ENCODE results near the gene SAPCD1. TPM values are rescaled to one million over a fixed set of nuclear protein-coding genes. Genes with fewer than 3 reads are reported as not detected.
A peak's percentile ranks its signal among the peaks of the same experiment; 100 is the strongest.

SAPCD1 gene
- 0.87 TPM for polyA plus RNA-seq (2013, experiment 1 of 2)
- 0.15 TPM for polyA plus RNA-seq (2013, experiment 2 of 2)

GRCh38 chr6:31762356-31762755, at the start of gene SAPCD1:
SAPCD1 (plus strand) TSS chr6:31762656; CDS start chr6:31763055, 399 bp downstream.
- Histone ChIP-seq H2BK120ac (ENCODE audit: low read depth, low read length) (peak within 1 kb of the TSS; percentile 64), H3K18ac (ENCODE audit: low read depth in 1 of 2, low read length in 2 of 2) (peak within 1 kb of the TSS; percentile 80 to 84), H3K4me1 (ENCODE audit: control insufficient read depth, insufficient read depth, low read depth, low read length) (peaks cover 12% of the 10 kb centered on the region), H3K9me3 (ENCODE audit: control insufficient read depth, low read length) (no peaks in the 10 kb centered on the region), H3K4me2 (ENCODE audit: low read length, poor library complexity, severe bottlenecking) (no peak within 1 kb of the TSS), H3K79me1 (replicated peaks; ENCODE audit: low read length, poor library complexity, severe bottlenecking) (no peaks in the 10 kb centered on the region), H3K4ac (ENCODE audit: low read depth in 1 of 2, low read length in 2 of 2) (peak within 1 kb of the TSS; percentile 42 to 78), H3K27me3 (ENCODE audit: control insufficient read depth in 1 of 2, insufficient read depth in 1 of 2, low read length in 2 of 2) (peaks cover 0 to 6% of the 10 kb centered on the region in 2 experiments), H2BK15ac (ENCODE audit: low read depth, poor library complexity, severe bottlenecking) (peak within 1 kb of the TSS; percentile 36), H2BK5ac (ENCODE audit: low read depth, low read length, poor library complexity, severe bottlenecking) (no peak within 1 kb of the TSS), H3K4me3 (ENCODE audit: insufficient read depth in 1 of 2, low read depth in 1 of 2, low read length in 2 of 2) (no peak within 1 kb of the TSS), H2AK5ac (ENCODE audit: low read length, severe bottlenecking) (peak within 1 kb of the TSS; percentile 53), H4K91ac (ENCODE audit: low read length) (peak within 1 kb of the TSS; percentile 98), H2AFZ (ENCODE audit: low read depth, low read length) (peak within 1 kb of the TSS; percentile 20), H4K8ac (ENCODE audit: low read length) (peak within 1 kb of the TSS; percentile 94), H3K14ac (ENCODE audit: low read length in 2 of 2) (peak within 1 kb of the TSS in 1 of 2 experiments; percentile 61), H3K23ac (ENCODE audit: low read length in 2 of 2) (no peak within 1 kb of the TSS), H3K36me3 (ENCODE audit: control insufficient read depth in 1 of 2, insufficient read depth in 2 of 2, low read depth in 1 of 2, low read length in 2 of 2) (peaks cover 15 to 27% of the 10 kb centered on the region in 2 experiments), H2BK12ac (ENCODE audit: low read length in 2 of 2) (peak within 1 kb of the TSS; percentile 59 to 83), H3K9ac (ENCODE audit: low read length) (peak within 1 kb of the TSS; percentile 47), H3K27ac (ENCODE audit: low read length, poor library complexity, severe bottlenecking) (no peak within 1 kb of the TSS)
- DNase-seq, result no peak
- WGBS, result 87% methylated on average over 3 of the region's 4 CpGs

- no peaks in the 10 kb centered on the region for H3K9me3 ChIP-seq (ENCODE audit: control insufficient read depth, low read length)
- H3K4me3 ChIP-seq (ENCODE audit: insufficient read depth in 1 of 2, low read depth in 1 of 2, low read length in 2 of 2), result no peak overlapping the region
- no peak overlapping the region for H2BK120ac ChIP-seq (ENCODE audit: low read depth, low read length)
- H3K14ac ChIP-seq (ENCODE audit: low read length in 2 of 2), result no peak overlapping the region
- H3K23ac ChIP-seq (ENCODE audit: low read length in 2 of 2), result no peak overlapping the region
- H4K8ac ChIP-seq (ENCODE audit: low read length), result no peak overlapping the region
- H3K4ac ChIP-seq (ENCODE audit: low read depth in 1 of 2, low read length in 2 of 2), result no peak overlapping the region
- H3K27me3 ChIP-seq (ENCODE audit: control insufficient read depth in 1 of 2, insufficient read depth in 1 of 2, low read length in 2 of 2), result peaks cover 38 to 41% of the 10 kb centered on the region in 2 experiments
- no peak overlapping the region for H2AK5ac ChIP-seq (ENCODE audit: low read length, severe bottlenecking)
- no peak overlapping the region for H2BK12ac ChIP-seq (ENCODE audit: low read length in 2 of 2)
- no peaks in the 10 kb centered on the region for H3K79me1 ChIP-seq (replicated peaks; ENCODE audit: low read length, poor library complexity, severe bottlenecking)
- no peak overlapping the region for H3K18ac ChIP-seq (ENCODE audit: low read depth in 1 of 2, low read length in 2 of 2)
- no peak overlapping the region for H3K4me2 ChIP-seq (ENCODE audit: low read length, poor library complexity, severe bottlenecking)
- 47% methylated on average over 4 of the region's 4 CpGs for WGBS
- no peak overlapping the region for H2AFZ ChIP-seq (ENCODE audit: low read depth, low read length)
- peaks cover 0 to 3% of the 10 kb centered on the region in 2 experiments for H3K36me3 ChIP-seq (ENCODE audit: control insufficient read depth in 1 of 2, insufficient read depth in 2 of 2, low read depth in 1 of 2, low read length in 2 of 2)
- DNase-seq, result no peak
- no peak overlapping the region for H3K27ac ChIP-seq (ENCODE audit: low read length, poor library complexity, severe bottlenecking)
- H2BK15ac ChIP-seq (ENCODE audit: low read depth, poor library complexity, severe bottlenecking), result no peak overlapping the region
- no peak overlapping the region for H4K91ac ChIP-seq (ENCODE audit: low read length)
- no peak overlapping the region for H2BK5ac ChIP-seq (ENCODE audit: low read depth, low read length, poor library complexity, severe bottlenecking)
- no peak overlapping the region for H3K9ac ChIP-seq (ENCODE audit: low read length)
- peaks cover 4% of the 10 kb centered on the region for H3K4me1 ChIP-seq (ENCODE audit: control insufficient read depth, insufficient read depth, low read depth, low read length)
Measured at GRCh38 chr6:31713465-31713864, 49.0 kb upstream of the SAPCD1 start.

- no peaks in the 10 kb centered on the region for H3K79me1 ChIP-seq (replicated peaks; ENCODE audit: low read length, poor library complexity, severe bottlenecking)
- DNase-seq, result no peak
- H3K27me3 ChIP-seq (ENCODE audit: control insufficient read depth in 1 of 2, insufficient read depth in 1 of 2, low read length in 2 of 2), result peaks cover 38 to 41% of the 10 kb centered on the region in 2 experiments
Measured at GRCh38 chr6:31713991-31714684, 48.3 kb upstream of the SAPCD1 start.

More at GRCh38 chr6:31713991-31714684, 48.3 kb upstream of the SAPCD1 start:
- H3K9me3 ChIP-seq (ENCODE audit: control insufficient read depth, low read length), result no peaks in the 10 kb centered on the region
- H2BK15ac ChIP-seq (ENCODE audit: low read depth, poor library complexity, severe bottlenecking), result no peak overlapping the region
- H3K4me1 ChIP-seq (ENCODE audit: control insufficient read depth, insufficient read depth, low read depth, low read length), result peaks cover 4% of the 10 kb centered on the region
- H2BK5ac ChIP-seq (ENCODE audit: low read depth, low read length, poor library complexity, severe bottlenecking), result no peak overlapping the region
- peak overlapping the region in 1 of 2 experiments; percentile 50 for H3K18ac ChIP-seq (ENCODE audit: low read depth in 1 of 2, low read length in 2 of 2)
- no peak overlapping the region for H3K27ac ChIP-seq (ENCODE audit: low read length, poor library complexity, severe bottlenecking)
- H4K91ac ChIP-seq (ENCODE audit: low read length), result no peak overlapping the region
- H2BK120ac ChIP-seq (ENCODE audit: low read depth, low read length), result no peak overlapping the region
- no peak overlapping the region for H3K9ac ChIP-seq (ENCODE audit: low read length)
- peak overlapping the region; percentile 78 for H2AFZ ChIP-seq (ENCODE audit: low read depth, low read length)
- H4K8ac ChIP-seq (ENCODE audit: low read length), result peak overlapping the region; percentile 84
- 25% methylated on average over 5 of the region's 5 CpGs for WGBS
- H3K4me2 ChIP-seq (ENCODE audit: low read length, poor library complexity, severe bottlenecking), result no peak overlapping the region
- peak overlapping the region in 1 of 2 experiments; percentile 15 for H2BK12ac ChIP-seq (ENCODE audit: low read length in 2 of 2)
- peak overlapping the region in 1 of 2 experiments; percentile 14 for H3K23ac ChIP-seq (ENCODE audit: low read length in 2 of 2)
- H3K4me3 ChIP-seq (ENCODE audit: insufficient read depth in 1 of 2, low read depth in 1 of 2, low read length in 2 of 2), result no peak overlapping the region
- no peak overlapping the region for H2AK5ac ChIP-seq (ENCODE audit: low read length, severe bottlenecking)
- peak overlapping the region in 1 of 2 experiments; percentile 43 for H3K4ac ChIP-seq (ENCODE audit: low read depth in 1 of 2, low read length in 2 of 2)
- H3K36me3 ChIP-seq (ENCODE audit: control insufficient read depth in 1 of 2, insufficient read depth in 2 of 2, low read depth in 1 of 2, low read length in 2 of 2), result peaks cover 0 to 3% of the 10 kb centered on the region in 2 experiments
- H3K14ac ChIP-seq (ENCODE audit: low read length in 2 of 2), result no peak overlapping the region
